SK-N-DZ (cell line): Measurements from ENCODE around the gene COPE.
"Not testable (repeated sequence)": the region's sequence is repeated elsewhere in the genome, so short reads cannot be mapped to it uniquely, and the experiment has no call there.

Experiments
- DNase-seq: peaks from one replicate; pipeline ENCODE4 v3.0.0-alpha.2; 2015; ENCODE audit warnings: low spot score

The COPE gene

DNA sequence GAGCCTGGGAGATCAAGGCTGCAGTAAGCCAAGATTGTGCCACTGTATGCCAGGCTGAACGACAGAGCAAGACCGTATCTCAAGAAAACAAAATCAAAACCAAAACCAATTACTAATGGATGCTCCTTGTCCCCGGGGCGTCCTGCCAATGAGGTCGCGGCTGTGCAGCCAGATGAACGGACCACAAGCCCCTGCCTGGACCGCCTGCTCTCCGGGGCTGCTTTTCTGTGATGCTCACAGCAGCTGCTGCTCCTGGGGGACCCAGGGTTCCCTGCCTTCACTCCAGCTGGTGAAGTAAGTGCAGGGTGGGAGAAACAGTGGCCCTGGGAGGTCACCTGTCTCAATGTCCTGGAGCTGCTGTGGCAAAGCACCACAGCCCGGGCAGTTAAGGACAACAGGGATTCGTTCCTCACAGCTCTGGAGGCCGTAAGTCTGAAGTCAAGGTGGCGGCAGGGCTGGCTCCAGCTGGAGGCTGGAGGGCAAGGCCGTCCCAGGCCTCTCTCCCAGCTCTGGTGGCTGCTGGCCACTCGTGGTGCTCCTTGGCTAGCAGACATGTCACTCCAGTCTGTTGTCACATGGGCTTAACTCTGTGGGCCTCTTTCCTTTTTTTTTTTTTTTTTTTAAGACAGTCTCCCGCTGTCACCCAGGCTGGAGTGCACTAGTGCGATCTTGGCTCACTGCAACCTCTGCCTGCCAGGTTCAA lies 10.1 kb downstream of the COPE start:
- no peak for DNase-seq

DNA sequence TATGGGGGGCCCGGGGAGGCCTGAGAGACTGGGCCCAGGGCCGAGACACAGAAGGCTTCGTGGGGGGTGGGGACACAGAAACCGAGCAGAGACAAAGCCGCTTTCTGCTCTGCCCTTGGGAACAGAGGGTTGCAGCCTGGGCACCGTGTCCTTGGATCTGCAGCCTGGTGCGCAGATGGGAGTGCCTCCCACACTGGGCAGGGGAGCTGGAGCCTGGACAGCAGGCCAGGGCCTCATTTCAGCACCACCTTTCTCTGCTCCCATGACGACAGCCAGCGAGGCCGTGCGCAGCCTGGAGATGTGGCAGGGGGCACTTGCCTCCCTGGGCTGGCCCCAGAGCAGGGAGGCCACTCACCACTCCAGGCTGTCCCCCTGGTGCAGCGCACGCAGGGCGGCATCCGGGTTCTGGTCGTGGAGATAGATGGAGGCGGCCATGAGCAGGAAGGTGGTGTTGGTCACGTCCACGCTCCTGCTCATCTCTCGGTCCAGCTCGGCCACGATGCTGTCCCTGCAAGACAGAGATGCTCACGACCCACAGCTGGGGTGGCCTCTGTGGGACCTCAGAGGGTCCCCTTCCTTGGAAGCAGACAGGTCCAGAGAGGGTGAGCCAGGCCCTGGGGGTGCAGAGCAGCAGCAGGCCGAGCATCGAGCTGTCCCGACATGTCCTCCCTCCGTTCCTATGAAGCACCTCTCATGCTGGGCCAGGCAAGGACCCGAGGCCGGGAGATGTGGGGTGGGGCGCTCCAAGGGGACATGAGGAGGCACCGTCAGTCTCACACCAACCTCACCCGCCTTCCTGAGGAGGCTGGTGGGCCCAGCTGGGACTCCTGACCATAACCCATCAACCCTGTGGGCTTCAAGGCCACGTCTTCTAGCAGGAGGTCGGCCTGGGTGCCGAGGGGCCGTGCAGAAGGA lies 12.3 kb downstream of the COPE start:
- no peak for DNase-seq

DNA sequence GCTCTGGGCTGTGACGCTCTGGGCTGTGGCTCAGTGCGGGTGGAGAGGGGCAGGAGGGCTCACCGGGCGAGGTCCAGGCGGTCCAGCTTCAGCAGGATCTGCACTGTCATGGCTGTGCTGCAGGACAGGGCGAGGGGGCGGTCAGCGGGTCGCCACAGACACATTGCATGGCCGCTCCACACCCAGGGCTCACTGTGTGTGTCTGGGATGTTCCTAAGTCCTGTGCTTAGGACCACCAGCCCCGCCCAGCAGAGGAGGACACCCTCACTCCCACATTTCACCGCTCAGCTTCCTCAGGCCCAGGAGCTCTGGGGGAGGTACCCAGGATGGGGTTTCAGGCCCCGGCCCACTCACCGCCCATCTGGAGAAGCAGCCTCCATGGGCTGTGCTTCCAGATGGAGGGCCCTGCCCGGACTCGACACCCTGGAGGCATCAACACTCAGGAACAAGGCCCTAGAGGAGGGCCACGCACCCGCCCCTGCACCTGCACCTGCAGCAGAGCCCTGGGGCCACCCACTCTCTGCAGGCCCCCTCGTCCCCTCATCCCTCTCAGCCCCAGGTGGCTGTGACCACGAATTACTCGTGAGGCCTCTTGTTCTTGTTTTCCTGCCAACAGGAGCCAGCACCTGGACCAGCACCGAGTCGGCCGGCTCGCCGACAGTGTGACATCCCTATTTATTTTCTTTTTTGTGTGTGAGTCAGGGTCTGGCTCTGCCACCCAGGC lies 13.5 kb downstream of the COPE start:
- no peak for DNase-seq

DNA sequence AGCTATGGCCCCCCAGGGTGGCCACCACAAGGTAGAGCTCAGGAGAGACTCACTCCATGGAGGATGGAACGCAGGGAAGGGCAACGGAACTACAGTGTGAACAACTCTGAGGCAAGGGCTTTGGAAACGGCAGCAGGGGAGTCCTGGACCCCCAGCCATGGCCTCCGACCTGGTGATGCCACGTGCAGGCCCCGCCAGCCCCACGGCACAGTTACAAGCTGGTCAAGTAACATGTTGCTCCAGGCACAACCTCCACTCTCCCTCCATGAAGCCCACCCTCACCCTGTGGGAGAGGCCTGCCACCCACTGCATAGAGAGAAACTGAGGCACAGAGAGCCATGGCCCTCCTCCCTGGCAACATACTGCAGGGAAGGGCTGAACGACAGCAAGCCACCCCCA lies 14.1 kb downstream of the COPE start:
- no peak for DNase-seq

DNA sequence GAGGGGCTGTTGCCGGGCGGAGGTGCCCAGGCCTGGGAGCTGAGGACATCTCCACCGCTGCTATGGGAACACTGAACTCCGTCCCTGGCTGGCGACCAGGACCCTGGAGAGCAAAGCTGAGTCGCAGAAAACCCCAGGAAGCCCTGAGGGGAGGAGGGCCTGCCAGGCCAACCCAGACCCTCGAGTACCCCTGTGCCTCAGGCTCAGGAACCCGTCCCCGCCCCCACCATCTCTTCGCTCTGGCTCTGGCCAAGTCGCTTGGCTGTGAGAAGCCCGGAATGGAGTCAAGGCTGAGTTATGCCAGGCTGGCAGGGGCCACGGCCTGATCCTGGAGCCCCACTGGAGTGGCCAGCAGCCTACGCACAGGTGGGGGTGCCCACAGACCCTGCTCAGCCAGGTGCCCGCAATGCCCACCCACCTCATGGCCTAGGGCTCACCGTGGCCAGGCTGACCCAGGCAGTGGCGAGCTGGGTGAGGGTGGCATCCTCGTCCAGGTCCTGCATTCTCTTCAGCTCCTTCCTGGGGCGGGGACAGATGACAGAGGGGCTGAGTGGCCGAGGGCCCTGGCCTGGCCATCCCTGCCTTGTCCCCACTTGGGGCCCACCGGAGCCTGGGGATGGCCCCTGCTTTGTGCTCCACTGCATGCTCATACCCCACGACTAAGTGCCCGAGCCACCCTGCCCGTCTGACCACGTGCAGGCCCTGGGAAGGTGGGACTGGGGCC lies 14.7 kb downstream of the COPE start:
- no peak for DNase-seq

DNA sequence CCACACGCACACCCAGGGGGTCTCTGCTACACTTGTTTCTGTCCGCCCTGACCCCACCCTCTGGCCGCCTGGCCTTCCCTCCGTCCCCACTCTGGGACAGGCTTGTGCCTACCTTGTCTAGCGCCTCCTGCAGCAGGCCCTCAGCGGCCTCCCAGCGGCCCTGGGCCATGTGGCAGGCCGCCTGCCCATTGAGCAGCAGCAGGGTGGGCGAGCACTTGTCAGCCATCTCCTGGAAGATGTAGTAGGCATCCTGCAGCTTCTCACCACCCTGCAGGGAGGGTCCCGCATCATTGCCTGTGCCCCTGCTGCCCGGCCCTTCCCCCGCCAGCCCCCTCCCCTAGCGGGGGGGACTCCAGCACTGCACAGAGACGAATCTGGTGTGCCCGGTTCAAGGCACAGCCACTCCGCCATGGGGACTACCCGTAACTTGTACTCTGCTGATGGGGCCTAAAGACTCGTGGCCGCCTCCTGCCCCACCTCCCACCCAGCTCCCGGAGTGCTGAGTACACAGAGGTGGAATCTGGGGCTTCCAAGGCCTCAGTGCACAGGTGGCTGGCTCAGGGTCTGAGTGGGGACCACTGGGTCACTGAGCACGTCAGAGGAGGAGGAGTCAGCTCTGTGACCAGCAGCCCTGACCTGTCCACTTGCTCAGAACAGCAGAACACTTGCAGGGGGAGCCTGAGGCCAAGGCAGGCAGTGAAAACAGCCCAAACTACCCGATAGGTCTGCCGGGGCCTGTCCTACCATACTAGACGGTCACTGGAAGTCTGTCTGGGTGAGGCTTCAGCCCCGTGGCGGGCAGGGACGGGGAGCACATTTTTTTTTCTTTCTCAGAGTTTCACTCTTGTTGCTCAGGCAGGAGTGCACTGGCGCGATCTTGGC lies 15.8 kb downstream of the COPE start:
- DNase-seq = no peak

DNA sequence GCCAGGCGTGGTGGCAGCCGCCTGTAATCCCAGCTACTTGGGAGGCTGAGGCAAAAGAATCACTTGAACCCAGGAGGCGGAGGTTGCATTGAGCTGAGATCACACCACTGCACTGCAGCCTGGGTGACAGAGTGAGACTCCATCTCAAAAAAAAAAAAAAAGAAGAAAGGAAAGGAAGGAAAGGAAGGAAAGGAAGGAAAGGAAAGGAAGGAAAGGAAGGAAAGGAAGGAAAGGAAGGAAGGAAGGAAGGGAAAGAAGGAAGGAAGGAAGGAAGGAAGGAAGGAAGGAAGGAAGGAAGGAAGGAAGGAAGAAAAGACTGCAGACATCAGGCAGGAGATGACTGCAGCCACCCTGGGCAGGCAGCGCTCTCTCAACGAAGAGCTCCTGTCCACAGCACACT lies 16.7 kb downstream of the COPE start:
- DNase-seq = not testable (repeated sequence)

DNA sequence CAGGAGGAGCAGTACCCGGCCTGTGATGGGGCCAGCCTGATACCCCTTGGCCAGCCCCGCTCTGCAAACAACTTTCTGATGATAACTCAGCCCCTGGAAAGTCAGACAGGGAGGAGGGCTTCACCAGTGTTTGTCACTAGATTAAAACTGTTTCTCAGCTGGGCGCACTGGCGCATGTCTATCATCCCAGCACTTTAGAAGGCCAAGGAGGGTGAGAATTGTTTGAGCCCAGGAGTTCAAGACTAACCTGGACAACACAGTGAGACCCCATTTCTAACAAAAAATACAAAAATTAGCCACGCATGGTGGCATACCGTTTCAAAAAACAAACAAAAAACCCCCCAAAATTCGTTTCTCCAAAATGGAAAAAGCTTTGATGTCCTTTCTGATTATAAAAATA lies 17.7 kb downstream of the COPE start:
- no peak for DNase-seq

DNA sequence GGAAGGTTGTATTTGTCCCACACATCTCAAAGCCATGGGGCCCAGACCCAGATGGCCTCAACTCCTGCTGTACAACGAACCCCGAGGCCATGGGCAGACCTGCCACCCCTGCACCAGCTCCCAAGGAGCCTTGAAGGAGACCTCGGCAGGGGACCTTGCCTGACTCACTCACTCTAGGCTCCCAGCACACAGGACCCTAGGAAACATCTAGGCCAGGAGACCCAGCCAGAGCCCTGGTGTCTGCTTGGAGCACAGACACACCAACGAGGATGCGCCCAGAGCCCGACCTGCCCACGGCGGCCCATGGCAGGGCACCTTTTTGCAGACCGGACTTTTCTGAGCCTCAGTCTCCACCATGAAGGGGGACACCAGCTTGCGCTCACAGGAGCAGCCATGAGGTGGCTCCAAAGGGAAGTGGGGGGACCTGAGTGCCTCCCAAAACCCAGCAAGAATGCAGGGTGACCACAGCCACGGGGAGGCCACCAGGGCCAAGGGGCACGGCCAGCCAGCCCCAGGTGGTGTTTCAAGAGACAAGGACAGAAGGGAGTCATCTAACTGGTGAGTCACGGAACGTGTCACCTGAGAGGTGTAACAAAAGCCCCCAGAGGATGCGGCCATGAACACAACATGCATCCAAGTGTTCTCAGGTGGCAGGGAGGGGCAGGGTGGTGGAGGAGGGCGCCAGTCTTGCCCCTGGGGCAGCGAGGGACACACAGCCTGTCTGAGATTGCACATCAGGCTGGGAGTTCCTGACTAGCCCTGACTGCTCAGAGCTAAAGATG lies 18.3 kb downstream of the COPE start:
- DNase-seq = no peak

DNA sequence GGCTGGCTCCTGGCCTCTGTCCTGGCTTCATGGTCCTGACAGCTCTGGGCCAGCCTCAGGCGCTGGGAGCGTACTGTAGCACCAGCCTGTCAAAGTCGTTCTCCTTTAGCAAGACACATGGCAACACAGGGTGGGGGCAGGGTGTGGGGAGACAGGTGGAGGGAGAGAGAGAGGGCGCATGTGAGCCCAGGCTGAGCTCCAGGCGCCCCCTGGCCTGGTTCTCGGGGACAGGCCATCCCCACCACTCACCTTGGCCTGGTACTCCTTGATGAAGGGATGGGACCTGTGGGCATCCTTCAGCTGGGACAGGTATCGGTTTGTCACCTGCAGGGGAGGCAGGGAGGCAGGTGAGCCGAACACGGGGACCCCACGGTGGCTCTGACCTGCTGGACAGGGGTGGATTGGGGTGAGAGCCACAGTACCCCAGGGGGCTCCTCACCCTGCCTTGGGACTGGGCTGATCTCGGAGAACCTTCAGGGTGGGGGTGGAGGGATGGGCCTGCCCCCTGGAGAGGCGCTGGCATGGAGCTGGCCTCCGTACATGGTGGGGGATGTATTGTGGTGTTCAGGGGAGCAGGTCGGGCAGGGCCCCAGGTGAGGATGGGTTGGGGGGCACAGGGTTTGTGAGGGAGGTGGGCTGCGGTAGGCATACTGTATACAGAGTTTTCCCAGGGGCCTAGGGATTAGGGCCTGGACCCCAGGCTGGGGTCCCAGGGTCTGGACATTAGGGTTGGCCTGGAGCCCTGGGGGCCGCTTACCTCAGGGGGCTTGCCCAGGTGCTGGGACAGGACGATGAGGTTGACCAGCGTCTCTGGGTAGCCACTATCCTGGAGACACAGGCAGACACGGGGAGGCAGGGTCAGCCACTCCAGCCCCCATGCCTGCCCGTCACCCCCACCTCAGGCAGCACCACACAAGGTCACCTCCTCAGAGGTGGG lies 19.3 kb downstream of the COPE start:
- no peak for DNase-seq

DNA sequence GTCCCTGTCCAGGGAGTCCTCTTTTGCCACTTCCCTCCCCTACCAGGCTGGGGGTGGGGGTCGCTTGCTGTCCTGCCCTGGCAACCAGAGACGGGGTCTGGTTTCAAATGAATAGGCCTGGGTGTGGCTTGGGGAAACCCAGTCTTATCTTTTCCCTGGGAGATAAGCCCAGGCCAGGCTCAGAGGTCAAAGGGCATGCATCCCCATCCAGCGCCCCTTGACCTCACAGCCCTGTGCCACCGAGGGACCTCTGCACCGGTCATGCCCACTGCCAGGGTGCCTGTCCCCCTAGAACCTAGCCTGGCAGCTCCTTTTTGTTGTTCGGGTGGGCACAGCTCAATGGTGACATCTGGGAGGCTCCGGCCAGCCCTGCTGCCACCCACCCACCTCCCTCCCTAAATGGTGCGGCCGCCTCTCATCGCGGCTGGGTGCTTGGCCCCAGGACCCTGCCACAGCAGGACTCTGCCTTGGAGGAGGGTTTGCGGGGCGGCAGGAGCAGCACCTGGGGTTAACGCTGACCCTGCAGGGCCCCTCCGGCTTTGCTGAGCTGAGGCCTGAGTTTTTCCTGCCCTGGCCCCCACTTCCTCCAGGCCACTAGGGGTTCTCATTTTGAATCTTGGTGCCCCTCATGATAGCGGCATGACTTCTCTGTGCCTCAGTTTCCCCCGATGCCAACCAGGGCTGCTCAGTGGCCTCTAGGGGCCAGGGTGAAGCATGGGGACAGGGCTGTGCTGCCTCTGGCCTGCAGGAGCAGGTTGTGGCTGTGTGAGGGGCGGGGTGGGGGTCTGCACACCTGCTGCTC lies 20.4 kb downstream of the COPE start:
- DNase-seq = no peak

DNA sequence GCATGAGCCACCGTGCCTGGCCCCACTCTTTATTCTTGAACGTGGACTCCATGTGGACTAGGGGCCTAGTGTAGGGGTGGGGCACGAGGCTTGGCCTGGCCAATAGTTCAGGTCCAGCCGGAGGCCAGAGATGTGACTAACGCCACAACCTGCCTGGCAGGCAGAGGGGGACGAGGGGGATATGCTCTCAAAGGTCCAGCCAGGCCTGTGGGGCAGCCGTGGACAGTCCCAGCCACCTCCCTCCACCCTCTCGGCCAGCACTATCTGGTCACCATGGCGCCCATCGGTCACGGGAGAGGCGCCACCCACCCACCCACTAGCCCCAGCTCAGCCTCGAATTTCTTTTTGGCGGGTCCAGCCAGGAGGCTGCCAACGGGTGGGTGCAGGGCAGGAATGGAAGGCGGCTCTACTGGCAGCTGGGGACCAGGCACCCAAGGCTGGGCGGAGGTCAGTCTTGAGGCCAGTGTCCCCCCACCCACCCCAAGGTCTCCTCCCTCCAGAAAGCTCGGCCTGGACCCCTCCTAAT lies 21.0 kb downstream of the COPE start:
- DNase-seq = no peak

DNA sequence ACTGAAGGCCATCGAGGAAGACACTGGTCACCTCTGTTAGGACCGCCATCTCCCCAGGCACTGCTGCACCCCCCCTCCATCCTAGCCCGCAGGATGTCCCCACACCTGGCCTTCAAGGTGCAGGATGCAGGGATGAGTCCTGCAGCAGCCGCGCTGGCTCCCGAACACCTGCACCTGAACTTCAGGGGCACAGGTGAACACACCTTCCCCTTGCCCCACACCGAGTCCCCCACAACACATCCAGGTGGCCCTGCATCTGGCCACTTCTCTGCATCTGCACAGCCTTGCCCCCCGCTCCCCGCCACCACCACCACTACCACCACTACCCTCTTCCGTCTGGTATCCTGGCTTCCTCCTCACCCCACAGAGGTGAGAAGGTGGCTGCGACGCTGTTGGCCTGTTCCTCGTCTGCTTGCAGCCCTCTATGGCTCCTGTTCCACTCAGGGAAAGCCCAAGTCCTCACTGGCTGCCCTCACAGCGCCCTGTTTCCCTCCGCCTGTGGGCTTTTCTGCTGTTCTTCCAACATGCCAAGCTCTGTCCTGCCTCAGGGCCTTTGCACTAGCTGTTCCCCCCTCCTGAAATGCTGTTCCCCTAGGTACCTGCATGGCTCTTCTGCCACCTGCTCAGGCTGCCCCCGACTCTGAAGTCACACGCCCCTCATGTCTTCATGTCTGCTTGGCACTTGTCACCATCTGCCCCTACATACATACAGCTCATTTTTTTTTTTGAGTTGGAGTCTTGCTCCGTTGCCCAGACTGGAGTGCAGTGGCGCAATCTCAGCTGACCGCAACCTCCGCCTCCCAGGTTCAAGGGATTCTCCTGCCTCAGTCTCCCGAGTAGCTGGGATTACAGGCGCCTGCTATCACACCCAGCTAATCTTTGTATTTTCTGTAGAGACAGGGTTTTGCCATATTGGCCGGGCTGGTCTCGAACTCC lies 21.8 kb downstream of the COPE start:
- no peak for DNase-seq

DNA sequence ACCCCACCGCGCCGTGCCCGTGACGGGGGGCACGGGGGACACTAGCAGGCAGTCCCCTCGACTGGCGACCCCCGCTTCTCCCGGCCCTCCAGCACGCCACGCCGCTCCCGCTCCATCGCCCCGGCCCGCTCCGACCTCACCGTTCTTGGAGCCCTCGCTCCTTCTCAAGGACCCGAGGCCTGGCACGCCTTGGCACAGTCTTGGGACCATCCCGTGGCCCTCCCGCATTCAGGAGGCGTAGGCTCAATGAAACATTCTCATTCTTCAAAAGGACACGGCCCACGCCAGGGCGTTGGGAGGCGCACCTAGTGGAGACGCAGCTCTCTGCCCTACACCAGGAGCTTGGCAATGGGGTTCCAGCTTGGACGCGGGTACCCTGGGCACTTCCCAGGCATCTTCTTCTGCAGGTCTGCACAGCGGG lies 22.8 kb downstream of the COPE start:
- no peak for DNase-seq

DNA sequence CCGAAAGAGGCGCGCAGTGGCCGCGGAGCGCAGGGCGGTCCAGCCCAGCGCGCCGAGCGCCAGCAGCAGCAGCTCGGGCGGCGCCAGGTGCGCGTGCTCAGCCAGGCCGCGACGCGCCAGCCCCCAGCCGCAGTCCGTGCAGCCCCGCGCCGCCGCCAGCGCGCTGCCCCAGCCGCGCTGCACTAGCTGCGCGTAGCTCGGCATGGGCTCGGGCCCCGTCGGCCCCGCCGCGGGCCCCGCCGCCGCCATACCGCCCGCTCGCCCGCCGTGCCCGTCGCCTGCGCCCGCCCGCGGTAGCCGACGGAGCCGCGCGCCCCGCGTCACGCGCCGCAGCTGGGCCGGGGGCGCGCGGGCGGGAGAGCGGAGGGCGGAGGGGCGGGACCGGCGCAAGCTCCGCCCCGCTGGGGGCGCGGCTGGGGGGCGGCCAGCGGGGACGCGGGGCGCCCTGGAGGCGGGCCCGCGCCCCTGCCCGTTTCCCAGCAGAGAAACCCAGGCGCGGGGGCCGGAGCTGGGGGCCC lies 23.3 kb downstream of the COPE start, which contains the start of gene CERS1:
TSS of gene CERS1 (minus strand) at position 335 of the 518 bp plus-strand sequence. CDS start at position 249, 86 bp downstream.
- no peak for DNase-seq
